Right lobe of liver (tissue), 6 donors: Measurements from ENCODE around the gene DNASE2. TPM values are rescaled to one million over a fixed set of nuclear protein-coding genes. Genes with fewer than 3 reads are reported as not detected.

Source experiments
- ATAC-seq, 4 donors: fragments of 200-7000 bp; cut with Tn5 transposase; one replicate each; pipeline ENCODE4 v1.9.1; 2020; ENCODE audit warnings: mild to moderate bottlenecking in 4 of 4, moderate library complexity in 4 of 4
- DNase-seq, 3 donors: peaks; one replicate each; pipeline ENCODE4 v3.0.0-alpha.2; 2020
- H3K27ac ChIP-seq, 3 donors: fragments of 200-600 bp; one replicate each; pipeline ENCODE4 v1.8.0; 2022
- H3K27me3 ChIP-seq, 2 donors: fragments of 200-600 bp; one replicate each; pipeline ENCODE4 v1.8.0; 2022
- H3K36me3 ChIP-seq, 4 donors: fragments of 200-600 bp; sonication (generic) in 1 of 4; one replicate each; pipeline versions ENCODE4 v1.5.1 to v1.8.0; 2017 to 2022; ENCODE audit warnings: control low read depth in 1 of 4
- H3K4me1 ChIP-seq, 4 donors: fragments of 200-600 bp; sonication (generic) in 1 of 4; one replicate each; pipeline versions ENCODE4 v1.5.1 to v1.8.0; 2017 to 2022; ENCODE audit warnings: control low read depth in 1 of 4
- H3K4me3 ChIP-seq, 3 donors: fragments of 200-600 bp; one replicate each; pipeline ENCODE4 v1.8.0; 2022
- H3K9me3 ChIP-seq, 4 donors: fragments of 200-600 bp; sonication (generic) in 1 of 4; one replicate each; pipeline versions ENCODE4 v1.5.1 to v1.8.0; 2017 to 2022; ENCODE audit warnings: control low read depth in 1 of 4
- CTCF ChIP-seq, 4 donors: fragments of 200-600 bp in 3 of 4; fragments of 450-650 bp in 1 of 4; IDR thresholded peaks; one replicate each; pipeline versions ENCODE4 v1.5.1 to v1.8.0; 2016 to 2022; ENCODE audit warnings: antibody characterized with exemption in 4 of 4, mild to moderate bottlenecking in 2 of 4
- POLR2A ChIP-seq: fragments of 450-650 bp; IDR thresholded peaks from one replicate; pipeline ENCODE4 v1.6.1; 2017; ENCODE audit warnings: antibody characterized with exemption, mild to moderate bottlenecking
- WGBS: methylation state at CpG from one replicate; pipeline ENCODE4 v1.1.6; 2018; ENCODE audit warnings: low coverage, low lambda C conversion rate; ENCODE audit not compliant: insufficient coverage; ENCODE audit errors: missing lambda C conversion rate; 5-methylcytosine and 5-hydroxymethylcytosine counted together
- intact Hi-C, 2 donors: fragments of 100-400 bp; cut with DNase I; formaldehyde crosslinking; loops; one replicate each; pipeline versions ENCODE4 v1.11.2 to v1.14.1; 2022
- microRNA-seq, 2 donors: library from miRNA; unstranded; fragments of <30 nt; microRNA quantifications; one replicate each; pipeline ENCODE4, GENCODE V29; 2019 to 2020
- small RNA-seq, 2 experiments: library from RNA; depleted of rRNA; stranded (forward); fragments of <200 nt; gene quantifications; one replicate each; pipeline ENCODE3, GENCODE V24; 2016
- total RNA-seq, 6 experiments: library from RNA; depleted of rRNA in 2 of 6; stranded (reverse); fragments of >200 nt in 2 of 6; fragmentation: NEBNext Ultra II Directional in 3 of 6; extraction: Animal tissue kit (Norgen Biotek cat#: 25700) in 3 of 6; gene quantifications; one replicate each; pipeline versions ENCODE4 v1.1.0 to v1.2.4, GENCODE V29; 2016 to 2023
- donor health status: DM: no; HTN: yes; CAD: no.
- donor health status: DM: no; HTN: no; CAD: no.
- donor health status: DM: no; HTN: no; CAD: no.
- donor health status: DM: no; HTN: yes; CAD: no.
- donor health status: DM: no; HTN: yes; CAD: no.

DNASE2 gene
- total RNA-seq, 6 experiments from 2014 or later = 18.2 to 36.3 (median 26.8) TPM

- H3K27ac ChIP-seq = no peak overlapping the region
- H3K4me1 ChIP-seq = peaks cover 0 to 5% (median 0%) of the 10 kb centered on the region in 4 donors
- no peak for TF ChIP-seq POLR2A
- TF ChIP-seq CTCF (IDR thresholded peaks at IDR 0.05) = no peak
- H3K9me3 ChIP-seq = no peaks in the 10 kb centered on the region
- intact Hi-C loops = no loop called here
- 0% methylated on average over 1 of the region's 5 CpGs for WGBS
- H3K4me3 ChIP-seq = no peak overlapping the region
- H3K27me3 ChIP-seq = peaks cover 0 to 30% of the 10 kb centered on the region in 2 donors
- H3K36me3 ChIP-seq = no peaks in the 10 kb centered on the region
- DNase-seq = no peak
- ATAC-seq = no peak
These were observed 47.9 kb downstream of the DNASE2 start for GRCh38 chr19:12833418-12833737.

GRCh38 chr19:12828494-12828893 is 52.8 kb downstream of the DNASE2 start:
- no peaks in the 10 kb centered on the region for H3K36me3 ChIP-seq
- H3K4me1 ChIP-seq = peaks cover 0 to 7% (median 0%) of the 10 kb centered on the region in 4 donors
- intact Hi-C loops = no loop called here
- no peaks in the 10 kb centered on the region for H3K9me3 ChIP-seq
- ATAC-seq (peak; percentile 61 to 85 (median 75)), DNase-seq (peak in 2 of 3 donors; percentile 58 to 59)
- peaks cover 0 to 16% of the 10 kb centered on the region in 2 donors for H3K27me3 ChIP-seq
- TF ChIP-seq CTCF (IDR thresholded peaks at IDR 0.05) (no peak), POLR2A (no peak)
- WGBS = 6% methylated on average over 11 of the region's 23 CpGs
- no peak overlapping the region for H3K27ac ChIP-seq
- no peak overlapping the region for H3K4me3 ChIP-seq

GRCh38 chr19:12825254-12826131 is 55.8 kb downstream of the DNASE2 start:
- no peak overlapping the region for H3K4me3 ChIP-seq
- WGBS = 8% methylated on average over 30 of the region's 46 CpGs
- no peak overlapping the region for H3K27ac ChIP-seq
- ATAC-seq = peak in 3 of 4 donors; percentile 30 to 52 (median 30)
- intact Hi-C loops = no loop called here
- peaks cover 0 to 8% of the 10 kb centered on the region in 2 donors for H3K27me3 ChIP-seq
- H3K4me1 ChIP-seq = peaks cover 0 to 5% (median 0%) of the 10 kb centered on the region in 4 donors
- no peaks in the 10 kb centered on the region for H3K36me3 ChIP-seq
- no peak for DNase-seq
- no peaks in the 10 kb centered on the region for H3K9me3 ChIP-seq
- TF ChIP-seq CTCF (IDR thresholded peaks at IDR 0.05) (peak in 3 of 4 donors; percentile 18 to 37 (median 19)), POLR2A (no peak)

Small RNAs within 50 kb of the gene (microRNA-seq; reads per million reads assigned to microRNA genes)
- 0 reads per million in 2 donors for gene MIR5695
- 0 reads per million in 2 donors for gene MIR6794

Small RNAs within 50 kb of the gene (small RNA-seq; reads per million reads assigned to genes)
- 0 to 0.39 reads per million in 2 experiments for gene MIR5695
- gene MIR6794 = 0 reads per million in 2 experiments

Other genes starting within 250 kb of the DNASE2 start
- 10 to 100 TPM; 32.7 to 76.5 (median 53.6) TPM for gene MAN2B1, start 214.7 kb downstream of the DNASE2 start, total RNA-seq
- 1 to 10 TPM; 2.5 to 6.2 (median 4.2) TPM for gene WDR83, start 214.6 kb downstream of the DNASE2 start, total RNA-seq
- gene DHPS, start 199.6 kb downstream of the DNASE2 start, total RNA-seq = 10 to 100 TPM; 29.5 to 60.5 (median 45.8) TPM
- not detected for gene GNG14, start 193.5 kb downstream of the DNASE2 start, total RNA-seq
- gene FBXW9, start 184.8 kb downstream of the DNASE2 start, total RNA-seq = 1 to 10 TPM; 1.6 to 4.9 (median 2.6) TPM
- 10 to 100 TPM; 14.8 to 28.7 (median 19.6) TPM for gene TNPO2, start 157.5 kb downstream of the DNASE2 start, total RNA-seq
- 100 to 1,000 TPM in 4 of 6 experiments, 10 to 100 TPM in 2; 69.8 to 244 (median 106) TPM for gene TRIR, start 146.8 kb downstream of the DNASE2 start, total RNA-seq
- gene GET3, start 144.0 kb downstream of the DNASE2 start, total RNA-seq = 10 to 100 TPM; 22.3 to 35.8 (median 25.8) TPM
- gene BEST2, start 129.7 kb downstream of the DNASE2 start, total RNA-seq = not detected
- gene HOOK2, start 105.9 kb downstream of the DNASE2 start, total RNA-seq = 10 to 100 TPM; 16.6 to 34.5 (median 17.6) TPM
- gene JUNB, start 90.0 kb downstream of the DNASE2 start, total RNA-seq = 100 to 1,000 TPM in 2 of 6 experiments, 10 to 100 TPM in 4; 10.2 to 378 (median 66.0) TPM
- gene PRDX2, start 79.6 kb downstream of the DNASE2 start, total RNA-seq = 100 to 1,000 TPM; 164 to 466 (median 202) TPM
- gene THSD8, start 79.4 kb downstream of the DNASE2 start, total RNA-seq = 1 to 10 TPM in 3 of 6 experiments, under 1 TPM in 2, not detected in 1; 0.62 to 2.0 (median 1.2) TPM
- gene RNASEH2A, start 74.9 kb downstream of the DNASE2 start, total RNA-seq = 1 to 10 TPM; 2.1 to 7.1 (median 3.7) TPM
- gene RTBDN, start 46.9 kb downstream of the DNASE2 start, total RNA-seq = not detected
- under 1 TPM in 4 of 6 experiments, not detected in 2; 0.06 to 0.49 (median 0.34) TPM for gene MAST1, start 42.9 kb downstream of the DNASE2 start, total RNA-seq
- gene KLF1, start 5.8 kb upstream of the DNASE2 start, total RNA-seq = 1 to 10 TPM in 1 of 6 experiments, under 1 TPM in 2, not detected in 3; 0.32 to 1.7 (median 0.44) TPM
- gene GCDH, start 9.7 kb upstream of the DNASE2 start, total RNA-seq = 100 to 1,000 TPM in 1 of 6 experiments, 10 to 100 TPM in 5; 42.2 to 119 (median 59.5) TPM
- under 1 TPM in 1 of 6 experiments, not detected in 5; 0.18 TPM for gene SYCE2, start 37.8 kb upstream of the DNASE2 start, total RNA-seq
- gene FARSA, start 52.3 kb upstream of the DNASE2 start, total RNA-seq = 10 to 100 TPM; 22.9 to 46.2 (median 29.0) TPM
- gene CALR, start 57.2 kb upstream of the DNASE2 start, total RNA-seq = 1,000 to 10,000 TPM in 3 of 6 experiments, 100 to 1,000 TPM in 3; 771 to 1,471 (median 1,008) TPM
- 10 to 100 TPM; 37.8 to 69.0 (median 52.9) TPM for gene RAD23A, start 64.4 kb upstream of the DNASE2 start, total RNA-seq
- gene GADD45GIP1, start 75.8 kb upstream of the DNASE2 start, total RNA-seq = 10 to 100 TPM in 3 of 6 experiments, 1 to 10 TPM in 3; 7.7 to 29.3 (median 10.0) TPM
- gene DAND5, start 88.1 kb upstream of the DNASE2 start, total RNA-seq = not detected
- gene NFIX, start 114.0 kb upstream of the DNASE2 start, total RNA-seq = 10 to 100 TPM; 20.3 to 40.0 (median 26.7) TPM
- 1 to 10 TPM; 1.1 to 3.7 (median 2.3) TPM for gene LYL1, start 221.4 kb upstream of the DNASE2 start, total RNA-seq
- 10 to 100 TPM; 15.0 to 20.5 (median 17.2) TPM for gene TRMT1, start 235.3 kb upstream of the DNASE2 start, total RNA-seq
- 10 to 100 TPM; 19.2 to 30.3 (median 26.4) TPM for gene NACC1, start 236.8 kb upstream of the DNASE2 start, total RNA-seq